Measurements from ENCODE around the gene LMNTD2. TPM values are rescaled to one million over a fixed set of nuclear protein-coding genes. Genes with fewer than 3 reads are reported as not detected.

LMNTD2 gene
- total RNA-seq, 2 donors from 2014 or later: 8.7 to 19.2 TPM

- no peaks in the 10 kb centered on the region for H3K4me1 ChIP-seq (replicated peaks)
- no peaks in the 10 kb centered on the region for H3K9me3 ChIP-seq
- DNase-seq (ENCODE audit: low spot score): no peak
- 91% methylated on average over 23 of the region's 23 CpGs for WGBS
- H3K27me3 ChIP-seq (replicated peaks; ENCODE audit: insufficient read depth): no peaks in the 10 kb centered on the region
- peaks cover 22 to 47% of the 10 kb centered on the region in 2 donors for H3K36me3 ChIP-seq
- no peak for TF ChIP-seq CTCF (IDR thresholded peaks at IDR 0.05)
- no peak for TF ChIP-seq POLR2A (IDR thresholded peaks at IDR 0.05)
- TF ChIP-seq POLR2AphosphoS5 (IDR thresholded peaks at IDR 0.05): no peak
- intact Hi-C loops (cut with DNase I): no loop called here
- no peak overlapping the region for H3K4me3 ChIP-seq
- no peak overlapping the region for H3K27ac ChIP-seq
Observed at GRCh38 chr11:601573-602245, 41.2 kb upstream of the LMNTD2 start.

GRCh38 chr11:598005-598680 lies 37.6 kb upstream of the LMNTD2 start:
- TF ChIP-seq CTCF (IDR thresholded peaks at IDR 0.05) (no peak), POLR2A (IDR thresholded peaks at IDR 0.05) (no peak), POLR2AphosphoS5 (IDR thresholded peaks at IDR 0.05) (no peak)
- H3K4me3 ChIP-seq: no peak overlapping the region
- no peaks in the 10 kb centered on the region for H3K9me3 ChIP-seq
- no peaks in the 10 kb centered on the region for H3K4me1 ChIP-seq (replicated peaks)
- intact Hi-C loops (cut with DNase I): no loop called here
- DNase-seq (ENCODE audit: low spot score): no peak
- H3K36me3 ChIP-seq: peaks cover 7 to 41% of the 10 kb centered on the region in 2 donors
- no peak overlapping the region for H3K27ac ChIP-seq
- WGBS: 90% methylated on average over 30 of the region's 30 CpGs
- no peaks in the 10 kb centered on the region for H3K27me3 ChIP-seq (replicated peaks; ENCODE audit: insufficient read depth)

- Histone ChIP-seq H3K4me3 (no peak overlapping the region), H3K9me3 (no peaks in the 10 kb centered on the region), H3K27me3 (replicated peaks; ENCODE audit: insufficient read depth) (no peaks in the 10 kb centered on the region), H3K4me1 (replicated peaks) (no peaks in the 10 kb centered on the region), H3K27ac (no peak overlapping the region), H3K36me3 (peaks cover 15 to 39% of the 10 kb centered on the region in 2 donors)
- intact Hi-C loops (cut with DNase I): no loop called here
- no peak for DNase-seq (ENCODE audit: low spot score)
- TF ChIP-seq POLR2AphosphoS5 (IDR thresholded peaks at IDR 0.05) (no peak), POLR2A (IDR thresholded peaks at IDR 0.05) (no peak), CTCF (IDR thresholded peaks at IDR 0.05) (no peak)
- 87% methylated on average over 29 of the region's 29 CpGs for WGBS
Observed at GRCh38 chr11:597166-597725, 36.7 kb upstream of the LMNTD2 start.

DNA sequence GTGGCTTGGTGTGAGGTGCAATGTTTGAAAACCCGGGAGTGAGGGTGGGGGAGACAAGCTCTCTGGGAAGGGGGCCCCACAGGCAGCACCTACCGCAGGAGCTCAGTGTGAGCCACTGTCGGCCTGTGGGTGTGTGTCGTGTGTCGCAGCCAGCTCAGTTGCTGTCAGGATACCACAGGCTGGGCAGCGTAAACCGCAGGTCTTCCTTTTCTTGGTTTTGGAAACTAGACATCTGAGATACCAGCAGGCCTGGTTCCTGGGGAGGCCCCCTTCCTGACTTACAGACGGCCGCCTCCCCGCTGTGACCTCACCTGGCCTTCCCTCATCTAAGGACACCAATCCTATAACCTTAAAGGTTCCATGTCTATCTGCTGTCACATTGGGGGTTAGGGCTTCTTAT lies 35.8 kb upstream of the LMNTD2 start:
- TF ChIP-seq CTCF (IDR thresholded peaks at IDR 0.05) (no peak), POLR2A (IDR thresholded peaks at IDR 0.05) (no peak), POLR2AphosphoS5 (IDR thresholded peaks at IDR 0.05) (no peak)
- no peaks in the 10 kb centered on the region for H3K9me3 ChIP-seq
- H3K4me1 ChIP-seq (replicated peaks): no peaks in the 10 kb centered on the region
- peaks cover 16 to 34% of the 10 kb centered on the region in 2 donors for H3K36me3 ChIP-seq
- no peak for DNase-seq (ENCODE audit: low spot score)
- no peak overlapping the region for H3K4me3 ChIP-seq
- intact Hi-C loops (cut with DNase I): no loop called here
- no peak overlapping the region for H3K27ac ChIP-seq
- no peaks in the 10 kb centered on the region for H3K27me3 ChIP-seq (replicated peaks; ENCODE audit: insufficient read depth)
- 91% methylated on average over 10 of the region's 10 CpGs for WGBS
